Stimulated activated CD4-positive, alpha-beta T cell treated with anti-CD3 and anti-CD28 coated beads, Interleukin-1b, Interleukin-23, amount 100 ng/mL, for 24 hours (primary cell): ENCODE measurements around the gene ABCA4.

ENCODE experiments used
- DNase-seq, 4 experiments: peaks; one replicate each; pipeline ENCODE4 v3.0.0-alpha.2; 2020; ENCODE audit warnings: low read depth in 4 of 4, low spot score in 1 of 4

The ABCA4 gene

DNA sequence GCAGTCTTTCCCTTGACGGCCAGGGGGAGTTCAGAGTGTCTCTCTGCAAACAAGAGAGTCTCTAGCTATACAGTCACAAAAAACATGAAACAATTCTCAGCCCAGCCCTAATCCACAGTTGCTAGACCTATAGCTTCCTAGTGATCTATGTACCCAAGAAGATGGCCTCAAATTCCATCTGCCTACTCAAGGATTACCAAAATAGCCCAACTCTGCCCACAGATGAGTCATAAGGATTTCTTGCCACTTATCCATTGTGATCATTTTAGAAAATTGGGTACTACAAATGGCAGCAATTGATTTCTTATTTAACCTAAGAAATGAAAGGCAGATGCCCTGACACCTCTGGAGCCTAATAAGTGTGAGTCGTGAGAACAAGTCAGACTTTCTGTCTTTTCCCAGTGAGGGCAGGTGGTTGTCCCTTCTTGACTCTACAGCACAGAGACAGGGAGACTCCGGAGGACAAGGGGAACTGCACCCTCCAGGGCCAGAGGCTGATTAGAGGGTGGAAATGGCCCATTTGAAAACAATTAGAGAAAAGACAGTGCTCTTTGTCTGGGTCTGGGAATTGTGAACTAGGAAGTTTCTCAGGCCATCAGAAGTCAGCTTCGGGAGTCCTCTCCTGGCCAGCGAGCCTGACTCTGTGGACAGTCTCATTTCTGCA, 65.4 kb downstream of the ABCA4 start:
- no peak for DNase-seq

DNA sequence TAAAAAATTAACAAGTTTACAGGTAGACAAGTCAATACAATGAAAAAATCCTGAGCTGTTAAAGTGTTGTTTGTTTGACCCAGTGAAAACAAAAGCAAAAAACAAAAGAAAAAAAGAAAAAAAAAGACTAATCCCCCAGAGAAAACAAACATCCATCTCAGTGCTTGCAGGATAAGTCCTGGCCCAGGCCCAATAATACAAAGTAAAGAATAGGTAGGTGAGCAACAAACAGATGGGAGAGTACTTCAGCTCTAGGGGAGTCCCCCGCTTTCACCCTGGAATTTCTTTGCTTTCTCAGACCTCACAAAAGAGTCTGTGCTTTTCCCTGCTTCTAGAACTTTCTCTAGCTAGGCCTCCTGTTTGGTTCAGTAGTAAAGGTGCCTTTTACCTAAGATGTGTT, 70.3 kb downstream of the ABCA4 start:
- no peak for DNase-seq

DNA sequence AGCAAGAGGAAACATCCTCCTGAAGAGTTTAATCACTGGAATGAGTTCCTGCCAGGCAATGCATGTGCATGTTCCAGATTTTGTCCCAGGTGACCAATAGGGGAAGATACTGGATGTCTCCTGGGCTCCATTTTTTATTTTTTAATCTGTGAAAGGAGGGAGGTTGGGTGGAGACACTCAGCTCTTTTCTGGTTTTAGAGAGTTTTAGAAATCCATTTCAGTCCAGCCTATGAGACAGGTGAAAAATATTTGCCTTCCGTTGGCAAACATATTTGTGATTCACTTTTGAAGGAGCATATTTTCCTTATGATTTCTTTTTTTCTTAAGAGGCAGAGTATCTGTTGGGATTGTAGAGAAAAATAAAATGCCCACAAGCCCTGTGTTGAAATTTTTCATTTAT, 70.7 kb downstream of the ABCA4 start:
- no peak for DNase-seq

DNA sequence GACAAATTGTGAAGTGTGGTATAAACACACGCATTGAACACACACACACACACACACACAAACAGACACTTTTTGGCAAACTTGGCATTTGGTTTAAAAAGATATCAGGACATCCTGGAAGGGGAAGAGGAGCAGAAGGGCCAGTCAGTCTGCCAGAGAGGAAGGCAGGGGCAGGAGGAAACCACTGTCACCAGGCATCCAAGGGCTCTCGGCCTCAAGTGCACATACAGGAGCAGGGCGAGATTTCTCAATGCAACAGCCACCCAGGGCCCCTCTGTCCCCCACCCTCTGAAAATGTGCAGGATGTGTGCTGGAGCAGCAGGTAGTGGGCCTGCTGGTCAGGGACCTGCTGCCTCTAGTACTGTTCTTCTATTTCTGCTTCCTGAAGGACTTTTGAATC, 71.2 kb downstream of the ABCA4 start:
- DNase-seq = no peak

DNA sequence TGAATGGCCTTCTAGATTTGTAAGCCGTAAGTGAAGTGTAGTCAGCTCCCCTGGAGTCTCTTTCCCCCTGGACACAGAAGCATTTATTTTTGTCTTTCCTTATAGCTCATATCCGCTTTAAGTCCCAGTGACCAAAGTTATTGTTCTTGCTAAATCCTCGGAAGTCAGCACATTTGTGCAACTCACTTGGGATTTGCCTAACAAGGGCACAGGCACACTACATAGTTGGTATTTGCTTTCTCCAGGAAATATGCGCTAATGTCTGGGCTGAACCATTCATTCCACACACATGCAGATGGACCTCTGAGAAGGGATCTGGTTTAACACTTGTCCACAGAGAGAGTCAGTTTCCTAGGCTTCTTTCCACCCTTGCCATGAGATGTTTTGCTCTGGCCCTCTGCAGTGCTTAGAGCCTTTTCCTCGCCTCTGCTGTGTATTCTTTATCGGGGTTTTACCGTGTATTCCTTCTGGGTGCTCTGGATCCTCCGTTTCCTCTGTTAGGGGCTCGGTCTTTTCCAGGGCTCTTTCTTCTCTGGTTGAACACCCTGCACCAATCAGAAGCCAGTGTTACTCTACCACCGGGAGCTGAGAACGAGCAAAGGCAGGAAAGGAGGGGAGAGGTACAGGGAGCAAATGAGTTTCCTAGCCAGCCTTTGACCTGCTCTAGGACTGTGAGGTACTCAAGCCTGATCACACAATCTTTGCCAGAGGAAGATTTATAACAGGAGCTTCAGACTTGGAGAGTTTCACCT, 72.4 kb downstream of the ABCA4 start:
- DNase-seq = no peak

DNA sequence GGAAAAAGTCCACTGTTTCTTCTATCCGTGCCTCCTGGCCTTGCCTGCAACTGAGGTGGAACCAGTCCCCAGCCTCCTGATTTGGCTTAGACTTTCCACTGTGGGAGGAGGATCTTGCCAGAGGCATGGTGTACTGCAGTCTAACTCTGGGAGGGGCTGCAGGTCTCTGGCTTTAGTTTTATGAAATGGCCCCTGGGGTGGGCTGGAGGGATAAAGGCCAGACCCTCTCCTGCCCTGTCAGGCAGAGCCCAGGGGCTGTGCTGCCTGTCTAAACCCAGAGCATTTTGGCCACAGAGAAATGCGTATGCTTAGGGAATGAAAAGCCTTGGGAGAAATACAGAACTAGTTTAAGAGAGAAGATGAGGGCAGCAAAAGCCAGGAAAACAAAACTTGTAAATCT, 73.0 kb downstream of the ABCA4 start:
- DNase-seq = no peak

DNA sequence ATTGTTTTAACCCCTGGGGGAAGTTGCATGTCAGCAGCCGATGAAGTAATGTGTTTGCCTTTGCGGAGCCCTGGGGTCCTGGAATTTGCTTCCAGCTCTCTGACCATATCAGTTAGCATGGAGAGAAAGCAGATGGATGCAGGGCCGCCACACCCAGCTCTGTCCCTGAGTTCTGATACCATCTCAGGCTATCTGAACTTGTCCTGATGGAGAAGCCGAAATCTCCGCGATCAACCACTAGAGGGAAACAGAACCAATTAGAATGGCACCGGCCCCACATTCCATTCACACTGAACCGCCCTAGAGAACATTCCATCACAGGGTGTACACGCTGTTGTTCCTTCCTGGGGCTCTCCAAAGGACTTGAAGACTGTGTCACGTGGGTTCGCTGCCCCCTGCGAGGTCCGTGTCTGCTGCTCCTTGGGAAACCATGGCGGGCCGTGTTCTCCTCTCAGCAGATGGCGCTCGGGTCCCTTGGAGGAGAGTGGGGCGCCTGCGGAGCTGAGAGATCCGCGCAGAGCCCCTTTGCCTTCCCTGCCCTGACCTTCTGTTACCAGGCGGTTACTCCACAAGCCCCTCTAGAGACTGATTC, 75.4 kb downstream of the ABCA4 start:
- peak in 3 of 4 experiments; percentile 11 to 19 (median 14) for DNase-seq

DNA sequence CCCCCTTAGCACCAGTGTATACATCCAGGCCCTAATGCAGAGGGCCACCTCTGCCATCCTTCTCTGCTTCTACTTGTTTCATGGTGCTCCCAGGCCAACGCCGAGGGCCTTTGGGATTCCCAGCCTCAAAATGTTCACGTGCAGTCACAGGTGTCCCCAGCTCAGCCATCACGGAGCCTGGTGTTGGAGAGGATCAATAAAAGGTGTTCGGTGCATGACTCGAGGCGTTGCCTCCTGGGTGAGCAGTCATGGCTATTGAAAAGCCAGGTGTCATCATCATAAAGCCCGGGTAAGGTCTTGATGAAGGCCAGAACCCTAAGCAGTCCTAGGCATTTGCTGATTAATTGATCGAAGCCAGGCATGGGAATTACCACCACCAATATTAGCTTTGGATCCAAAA, 76.1 kb downstream of the ABCA4 start:
- DNase-seq = no peak

DNA sequence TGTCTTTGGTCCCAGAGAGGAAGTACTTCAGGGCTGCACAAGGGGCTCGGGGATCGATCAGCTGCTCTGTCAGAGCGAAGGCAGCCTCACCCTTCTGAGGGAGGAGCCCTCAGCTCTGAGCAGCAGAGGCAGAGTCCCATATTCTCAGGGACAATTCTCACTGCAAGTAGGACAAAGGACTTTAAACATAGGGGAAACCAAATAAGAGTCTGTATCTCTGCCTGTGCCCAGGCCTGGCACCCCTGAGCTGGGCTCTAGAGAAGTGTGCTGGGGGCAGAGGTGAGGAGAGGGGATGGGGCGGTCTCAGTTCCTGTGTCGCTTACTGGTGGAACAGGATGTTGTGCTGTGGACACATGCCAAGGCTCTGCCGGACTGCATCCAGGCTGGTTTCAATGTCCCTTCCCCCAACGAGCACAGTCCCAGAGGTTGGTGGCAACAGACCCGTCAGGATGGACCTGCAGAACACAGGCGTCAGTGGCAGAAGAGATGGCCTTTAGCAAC, 76.6 kb downstream of the ABCA4 start:
- no peak for DNase-seq

DNA sequence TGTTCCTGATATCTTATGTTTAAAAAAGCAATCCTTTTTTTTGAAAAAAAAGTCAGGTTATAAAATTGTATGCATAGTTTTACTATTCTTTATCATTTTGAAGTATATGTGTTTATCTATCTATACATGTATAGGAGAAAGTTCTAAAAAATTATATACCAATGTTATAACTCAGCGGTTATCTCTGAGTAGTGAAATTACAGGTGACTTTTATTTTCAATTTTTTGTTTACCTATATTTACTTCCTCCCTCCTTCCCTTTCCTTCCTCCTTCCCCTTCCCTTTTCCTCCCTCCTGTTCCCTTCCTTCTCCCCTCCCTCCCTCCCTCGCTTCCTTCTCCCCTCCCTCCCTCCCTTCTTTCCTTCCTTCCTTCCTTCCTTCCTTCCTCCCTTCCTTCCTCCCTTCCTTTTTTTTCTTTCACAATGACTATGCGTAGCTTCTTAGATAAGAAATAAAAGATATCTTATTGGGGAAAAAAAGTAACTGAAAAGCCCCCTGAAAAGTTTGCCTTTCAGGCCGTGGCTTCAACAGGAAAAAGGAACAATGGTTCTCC, 77.1 kb downstream of the ABCA4 start:
- no peak for DNase-seq

DNA sequence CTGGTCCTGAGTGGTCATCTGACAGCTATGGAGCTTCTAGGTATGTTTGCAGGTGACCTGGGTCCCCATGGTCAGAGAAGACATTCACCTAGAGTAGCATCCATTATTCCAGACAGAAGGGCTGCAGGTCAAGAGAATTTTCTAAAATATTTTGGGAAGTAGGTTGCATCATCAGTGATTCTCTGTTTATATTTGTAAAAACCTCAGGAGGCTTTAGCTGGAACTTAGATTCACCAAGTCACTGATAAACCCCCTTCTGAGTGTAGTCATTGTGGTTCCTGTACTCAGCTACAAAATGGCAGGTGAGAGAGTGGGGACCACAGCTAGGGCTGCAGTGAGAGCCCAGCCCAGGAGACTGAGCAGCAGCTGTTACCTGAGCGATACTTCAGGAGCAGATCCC, 78.6 kb downstream of the ABCA4 start:
- DNase-seq = no peak

DNA sequence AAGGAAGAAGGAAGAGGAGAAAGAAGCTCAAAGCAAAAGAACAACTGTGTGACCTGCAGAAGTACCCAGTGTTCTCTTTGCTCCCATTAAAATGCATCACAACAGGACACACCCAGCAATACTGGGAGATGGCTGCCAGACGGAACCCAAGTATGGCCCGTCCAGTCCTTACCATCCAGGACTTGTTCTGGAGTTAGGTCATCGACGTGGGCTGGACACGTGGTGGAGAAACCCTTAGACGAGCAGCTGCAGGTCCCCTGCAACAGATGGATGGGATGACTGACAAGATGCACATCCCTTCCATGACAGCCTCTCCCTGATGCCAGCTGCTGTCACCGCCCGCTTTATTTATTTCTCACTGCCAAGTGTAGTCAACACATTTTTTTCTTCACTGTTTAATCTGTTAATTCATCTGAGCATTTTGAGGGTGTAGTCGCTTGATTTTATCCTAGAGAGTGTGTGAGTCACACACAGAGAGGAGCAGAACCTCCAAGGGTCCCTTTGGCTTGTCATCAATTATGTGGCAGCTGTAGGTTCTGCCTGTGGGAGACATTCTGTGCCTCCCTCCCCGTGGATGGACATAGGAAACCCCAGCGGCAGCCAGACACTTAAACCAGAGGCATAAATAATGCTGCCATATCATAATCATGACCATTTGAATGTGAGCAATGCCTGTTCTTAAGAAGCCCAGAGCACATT, 80.9 kb downstream of the ABCA4 start:
- no peak for DNase-seq

DNA sequence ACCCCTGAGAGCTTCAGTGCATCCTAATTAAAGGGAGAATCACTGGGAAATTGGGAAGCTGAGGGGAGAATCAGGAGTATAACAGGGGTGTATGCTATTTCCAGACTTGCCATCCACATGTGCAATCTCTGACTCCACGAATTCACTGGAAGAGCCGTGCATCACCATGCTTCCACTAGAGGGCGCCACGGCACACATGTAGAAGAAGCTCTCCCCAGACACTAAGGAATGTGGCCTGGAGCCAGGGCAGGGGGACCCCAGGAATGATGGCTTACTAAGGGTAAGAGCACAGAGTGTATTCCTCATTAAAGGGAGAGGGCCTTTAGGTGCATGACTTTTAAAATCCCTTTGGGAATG, 81.5 kb downstream of the ABCA4 start:
- DNase-seq = peak; percentile 32 to 51 (median 38)

DNA sequence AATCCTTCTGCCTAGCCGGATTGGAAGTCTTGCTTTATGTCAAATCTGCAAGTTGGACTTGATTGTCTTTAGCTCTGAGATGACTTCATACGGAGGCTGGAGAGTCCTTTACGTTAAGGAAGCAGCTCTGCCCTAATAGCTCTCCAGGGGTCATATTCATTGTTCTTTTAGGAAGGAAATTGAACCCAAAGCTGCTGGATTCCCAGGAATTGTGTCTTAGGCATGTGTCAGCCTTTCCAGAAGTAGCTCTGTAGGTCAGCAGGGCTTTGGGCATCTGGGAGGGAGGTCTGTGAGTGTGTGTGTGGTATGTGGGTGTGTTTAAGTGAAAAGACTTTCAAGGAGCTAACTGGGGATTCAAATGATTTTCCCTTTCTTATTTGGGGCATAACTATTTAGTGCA, 82.4 kb downstream of the ABCA4 start:
- DNase-seq = no peak

DNA sequence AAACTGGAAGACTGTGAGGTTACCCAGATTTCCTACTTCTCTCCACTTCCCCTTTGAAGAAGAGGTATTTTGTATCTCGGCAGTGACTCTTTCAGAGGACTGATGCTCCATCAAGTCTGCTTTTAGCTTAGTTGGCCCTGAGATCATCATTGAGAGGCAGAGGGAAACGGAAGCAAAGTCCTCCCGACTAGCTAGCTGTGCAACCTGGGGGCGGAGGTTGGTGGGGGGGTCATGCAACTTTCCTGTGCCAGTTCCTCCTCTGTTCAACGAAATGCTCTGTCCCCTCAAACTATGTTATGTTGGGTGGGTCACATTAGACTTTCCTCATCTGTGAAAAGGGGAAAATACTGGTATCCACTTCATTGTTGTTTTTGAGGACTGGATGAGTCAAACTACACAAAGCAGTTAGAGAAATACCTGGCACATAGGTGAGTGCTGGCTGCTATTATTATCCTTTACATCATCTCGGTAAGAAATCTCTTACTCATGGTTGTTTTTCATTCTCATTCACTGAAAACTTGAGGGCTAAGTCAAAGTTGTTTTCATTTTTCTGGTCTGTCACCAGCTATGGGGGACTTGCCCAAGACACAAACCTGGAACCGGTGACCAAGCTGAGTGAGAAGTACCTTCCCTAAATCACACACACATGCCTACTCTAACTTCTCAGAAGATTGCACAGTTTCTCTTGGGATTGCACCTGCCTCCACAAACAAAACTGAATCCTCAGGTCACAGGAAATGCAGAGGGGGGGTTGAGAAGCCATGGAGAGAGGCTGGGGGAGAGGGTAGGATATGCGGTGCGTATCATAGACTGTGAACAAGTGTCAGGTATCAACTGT, 83.3 kb downstream of the ABCA4 start:
- no peak for DNase-seq

DNA sequence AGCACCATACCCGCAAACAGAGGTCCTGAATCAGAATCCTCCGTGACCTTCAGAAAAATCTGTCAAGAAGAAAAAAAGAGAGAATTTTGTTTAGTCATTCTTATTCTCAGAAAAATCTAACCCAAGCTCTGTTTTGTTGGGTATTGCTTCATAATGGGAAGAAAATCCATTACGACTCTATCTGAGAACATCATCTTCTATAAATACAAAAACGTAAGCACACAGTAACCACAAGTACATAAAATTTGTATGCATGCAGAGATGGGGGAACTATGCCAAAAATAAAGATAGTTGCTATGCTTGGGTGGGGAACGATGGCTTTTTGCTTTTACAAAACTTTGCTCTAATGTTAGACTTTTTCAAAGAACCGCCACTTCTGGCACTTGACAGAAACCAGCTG, 84.2 kb downstream of the ABCA4 start:
- DNase-seq = no peak

DNA sequence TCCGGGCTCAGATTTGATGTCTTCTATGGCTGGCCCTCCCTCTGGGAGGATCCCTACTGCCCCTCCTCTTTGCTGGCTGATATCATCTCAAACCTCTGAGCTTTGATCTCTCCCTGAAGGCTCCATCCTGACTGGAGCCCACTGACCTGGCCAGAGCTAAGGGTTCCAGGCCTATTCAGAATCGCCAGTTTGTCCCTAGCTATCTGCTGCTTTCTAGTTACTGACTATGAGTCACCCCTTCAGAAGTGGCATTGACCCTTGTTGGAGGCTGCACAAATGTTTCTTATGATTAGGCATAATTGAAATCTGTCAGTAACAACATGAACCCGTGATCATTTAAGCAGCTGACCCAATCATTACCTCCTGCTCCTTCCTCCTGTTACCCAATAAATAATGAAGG, 87.1 kb downstream of the ABCA4 start:
- DNase-seq = no peak

DNA sequence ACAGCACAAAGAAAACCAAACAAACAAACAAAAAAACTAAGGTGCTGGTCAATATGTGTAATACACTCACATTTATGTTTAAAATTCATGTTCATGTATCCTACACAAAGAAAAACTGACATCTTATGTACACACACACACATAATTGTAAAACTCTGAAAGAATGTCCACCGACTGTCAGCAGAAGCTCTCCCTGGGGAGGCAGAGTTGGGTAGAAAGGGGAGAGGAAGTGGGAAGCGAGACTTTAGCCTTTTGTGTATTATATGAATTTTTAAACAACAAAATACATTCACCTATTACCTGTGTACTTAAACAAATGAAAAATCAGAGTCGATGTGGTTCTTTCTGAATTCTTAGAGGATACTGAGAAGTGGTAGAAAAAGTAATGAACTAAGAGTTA, 88.3 kb downstream of the ABCA4 start:
- no peak for DNase-seq

DNA sequence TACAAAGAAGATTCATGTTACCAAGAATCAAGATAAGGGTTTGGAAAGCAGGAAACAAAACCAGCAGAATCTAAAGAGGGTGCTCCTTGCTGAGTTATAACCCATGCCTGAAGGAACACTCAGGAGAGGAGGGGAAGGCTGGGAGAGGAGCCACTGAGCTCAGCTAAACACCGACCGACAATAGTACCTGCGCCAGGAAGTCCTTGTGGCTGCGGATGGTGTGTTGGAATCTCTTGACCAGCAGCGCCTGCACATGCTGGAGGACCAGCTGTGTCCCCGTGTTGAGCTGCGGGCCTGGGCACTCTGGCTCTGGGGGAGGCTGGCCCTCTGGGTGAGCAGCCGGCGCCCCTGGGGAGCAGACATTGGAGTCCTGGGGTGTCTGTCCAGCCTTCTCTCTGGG, 89.4 kb downstream of the ABCA4 start:
- DNase-seq = no peak

DNA sequence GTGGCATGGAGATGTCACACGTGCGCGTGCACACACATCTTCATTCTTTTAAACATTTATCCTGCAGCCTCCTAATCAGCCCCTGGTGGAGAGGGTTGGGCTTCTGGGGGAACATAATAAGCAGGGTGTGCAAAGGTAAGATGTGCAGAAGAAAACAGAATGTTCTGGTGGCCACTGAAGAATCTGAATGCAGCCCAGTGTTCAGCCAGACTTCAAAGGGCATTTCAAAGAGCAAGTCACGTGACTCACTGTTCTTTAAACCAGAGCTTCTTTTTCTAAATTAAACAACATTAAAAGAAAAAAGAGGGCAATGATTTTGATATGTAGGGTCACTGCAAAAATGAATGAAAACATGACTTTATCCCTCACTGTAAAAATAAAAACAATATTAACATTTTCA, 89.8 kb downstream of the ABCA4 start:
- DNase-seq = no peak
